ENCODE data around the gene FMO3.

The FMO3 gene

GRCh38 chr1:171158096-171158495 is 67.4 kb downstream of the FMO3 start:
- H3K4me1 Mint-ChIP-seq: no peaks in the 10 kb centered on the region
- no peaks in the 10 kb centered on the region for H3K36me3 Mint-ChIP-seq
- ATAC-seq (ENCODE audit: low read depth): no peak
- H3K9me3 Mint-ChIP-seq: no peaks in the 10 kb centered on the region
- H3K4me3 Mint-ChIP-seq: no peak overlapping the region
- no peak overlapping the region for H3K27ac Mint-ChIP-seq
- peaks cover 3% of the 10 kb centered on the region for H3K27me3 Mint-ChIP-seq
- DNase-seq (ENCODE audit: low spot score in 2 of 2): no peak

GRCh38 chr1:171158551-171158950 is 67.8 kb downstream of the FMO3 start:
- Mint-ChIP-seq H3K36me3 (no peaks in the 10 kb centered on the region), H3K27me3 (peaks cover 3% of the 10 kb centered on the region), H3K4me1 (no peaks in the 10 kb centered on the region), H3K9me3 (no peaks in the 10 kb centered on the region), H3K27ac (no peak overlapping the region), H3K4me3 (no peak overlapping the region)
- ATAC-seq (ENCODE audit: low read depth) (no peak), DNase-seq (ENCODE audit: low spot score in 2 of 2) (no peak)

GRCh38 chr1:171159148-171159547 is 68.4 kb downstream of the FMO3 start:
- no peaks in the 10 kb centered on the region for H3K36me3 Mint-ChIP-seq
- no peaks in the 10 kb centered on the region for H3K4me1 Mint-ChIP-seq
- H3K27ac Mint-ChIP-seq: no peak overlapping the region
- H3K9me3 Mint-ChIP-seq: no peaks in the 10 kb centered on the region
- peaks cover 3% of the 10 kb centered on the region for H3K27me3 Mint-ChIP-seq
- no peak for DNase-seq (ENCODE audit: low spot score in 2 of 2)
- no peak for ATAC-seq (ENCODE audit: low read depth)
- no peak overlapping the region for H3K4me3 Mint-ChIP-seq

- DNase-seq (ENCODE audit: low spot score in 2 of 2): no peak
- H3K4me3 Mint-ChIP-seq: no peak overlapping the region
- no peaks in the 10 kb centered on the region for H3K9me3 Mint-ChIP-seq
These were observed 69.5 kb downstream of the FMO3 start for GRCh38 chr1:171160211-171160610.

GRCh38 chr1:171160639-171161354 is 70.1 kb downstream of the FMO3 start:
- DNase-seq (ENCODE audit: low spot score in 2 of 2) (no peak), ATAC-seq (ENCODE audit: low read depth) (no peak)
- H3K27me3 Mint-ChIP-seq: peaks cover 3% of the 10 kb centered on the region
- no peak overlapping the region for H3K4me3 Mint-ChIP-seq
- H3K27ac Mint-ChIP-seq: no peak overlapping the region
- no peaks in the 10 kb centered on the region for H3K36me3 Mint-ChIP-seq
- H3K4me1 Mint-ChIP-seq: no peaks in the 10 kb centered on the region
- H3K9me3 Mint-ChIP-seq: no peaks in the 10 kb centered on the region

More at GRCh38 chr1:171160211-171160610, 69.5 kb downstream of the FMO3 start:
- Mint-ChIP-seq H3K36me3 (no peaks in the 10 kb centered on the region), H3K4me1 (no peaks in the 10 kb centered on the region), H3K27me3 (peaks cover 3% of the 10 kb centered on the region), H3K27ac (no peak overlapping the region)
- no peak for ATAC-seq (ENCODE audit: low read depth)

- Mint-ChIP-seq H3K9me3 (no peaks in the 10 kb centered on the region), H3K4me3 (no peak overlapping the region), H3K4me1 (no peaks in the 10 kb centered on the region), H3K36me3 (no peaks in the 10 kb centered on the region), H3K27ac (no peak overlapping the region), H3K27me3 (peaks cover 3% of the 10 kb centered on the region)
- no peak for DNase-seq (ENCODE audit: low spot score in 2 of 2)
- no peak for ATAC-seq (ENCODE audit: low read depth)
These were observed 70.7 kb downstream of the FMO3 start for GRCh38 chr1:171161431-171161830.

GRCh38 chr1:171166361-171166760 is 75.7 kb downstream of the FMO3 start:
- DNase-seq (ENCODE audit: low spot score in 2 of 2) (no peak), ATAC-seq (ENCODE audit: low read depth) (no peak)
- Mint-ChIP-seq H3K9me3 (peaks cover 5% of the 10 kb centered on the region), H3K27ac (no peak overlapping the region), H3K36me3 (peaks cover 2% of the 10 kb centered on the region), H3K4me3 (no peak overlapping the region), H3K27me3 (peaks cover 13% of the 10 kb centered on the region), H3K4me1 (no peaks in the 10 kb centered on the region)

All from memory B cell (primary cell).